Tibial nerve (tissue), 4 donors: ENCODE data around the gene EYS. TPM values are rescaled to one million over a fixed set of nuclear protein-coding genes. Genes with fewer than 3 reads are reported as not detected.

Source experiments
- DNase-seq, 2 donors: peaks; one replicate each; pipeline ENCODE4 v3.0.0-alpha.2; 2019; ENCODE audit warnings: low spot score in 2 of 2
- H3K27ac ChIP-seq, 4 donors: fragments of 200-600 bp; sonication (generic) in 3 of 4; one replicate each; pipeline ENCODE4 v1.5.1; 2017 to 2019; ENCODE audit warnings: mild to moderate bottlenecking in 1 of 4
- H3K27me3 ChIP-seq, 2 donors: fragments of 200-600 bp; sonication (generic) in 1 of 2; one replicate each; pipeline versions ENCODE4 v1.5.1 to v1.6.0; 2017 to 2019
- H3K36me3 ChIP-seq, 3 donors: fragments of 200-600 bp; sonication (generic); one replicate each; pipeline ENCODE4 v1.5.1; 2018 to 2019
- H3K4me1 ChIP-seq, 4 donors: fragments of 200-600 bp; sonication (generic) in 3 of 4; one replicate each; pipeline ENCODE4 v1.5.1; 2017 to 2019
- H3K4me3 ChIP-seq, 4 donors: fragments of 200-600 bp; sonication (generic) in 3 of 4; one replicate each; pipeline ENCODE4 v1.5.1; 2017 to 2019; ENCODE audit warnings: mild to moderate bottlenecking in 1 of 4, moderate library complexity in 1 of 4
- H3K9me3 ChIP-seq, 4 donors: fragments of 200-600 bp; sonication (generic) in 3 of 4; one replicate each; pipeline ENCODE4 v1.5.1; 2017 to 2019
- EP300 ChIP-seq, 2 donors: sonication (generic); formaldehyde crosslinking; IDR thresholded peaks; one replicate each; pipeline ENCODE4 v1.6.1; 2017; ENCODE audit warnings: antibody characterized with exemption in 2 of 2, mild to moderate bottlenecking in 1 of 2
- POLR2A ChIP-seq, 2 donors: fragments of 450-650 bp; IDR thresholded peaks; one replicate each; pipeline ENCODE4 v1.6.1; 2017; ENCODE audit warnings: antibody characterized with exemption in 2 of 2, mild to moderate bottlenecking in 2 of 2, moderate library complexity in 2 of 2
- WGBS, 2 donors: methylation state at CpG; one replicate each; pipeline ENCODE4 v1.1.5; 2018; 5-methylcytosine and 5-hydroxymethylcytosine counted together
- total RNA-seq, 4 donors: library from RNA; depleted of rRNA; stranded (reverse); fragments of >200 nt; gene quantifications; one replicate each; pipeline ENCODE4 v1.1.0, GENCODE V29; 2016
- TF ChIP-seq, protein P1 (sequence below), 5 experiments: fragments of 200-600 bp in 3 of 5; fragments of 450-650 bp in 2 of 5; sonication (generic) in 3 of 5; IDR thresholded peaks; one replicate each; pipeline ENCODE4 v1.5.1; 2016 to 2019; ENCODE audit warnings: antibody characterized with exemption in 5 of 5, mild to moderate bottlenecking in 3 of 5, moderate library complexity in 2 of 5

The EYS gene
- total RNA-seq, 4 donors from 2014 or later = under 0.01 to 4.5 (median 0.39) TPM; not detected in 1

DNA sequence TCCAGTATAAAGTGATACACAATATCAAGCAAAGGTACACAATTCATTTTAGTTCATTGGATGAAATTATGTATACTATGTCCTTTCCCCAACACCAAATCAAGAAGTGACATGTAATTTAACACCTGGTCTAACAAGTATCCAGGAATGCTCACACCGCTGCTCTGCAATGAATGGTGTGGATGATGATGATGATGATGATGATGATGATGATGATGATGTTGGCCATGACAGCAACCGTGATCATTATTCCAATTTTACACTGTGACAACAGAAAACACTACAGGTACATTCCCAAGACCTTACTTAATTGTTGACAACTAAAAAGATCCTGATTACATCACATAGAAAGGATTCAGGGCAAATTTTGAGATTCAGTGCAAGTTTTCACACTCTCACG is 1449.4 kb downstream of the EYS start:
- TF ChIP-seq, protein P1, sequence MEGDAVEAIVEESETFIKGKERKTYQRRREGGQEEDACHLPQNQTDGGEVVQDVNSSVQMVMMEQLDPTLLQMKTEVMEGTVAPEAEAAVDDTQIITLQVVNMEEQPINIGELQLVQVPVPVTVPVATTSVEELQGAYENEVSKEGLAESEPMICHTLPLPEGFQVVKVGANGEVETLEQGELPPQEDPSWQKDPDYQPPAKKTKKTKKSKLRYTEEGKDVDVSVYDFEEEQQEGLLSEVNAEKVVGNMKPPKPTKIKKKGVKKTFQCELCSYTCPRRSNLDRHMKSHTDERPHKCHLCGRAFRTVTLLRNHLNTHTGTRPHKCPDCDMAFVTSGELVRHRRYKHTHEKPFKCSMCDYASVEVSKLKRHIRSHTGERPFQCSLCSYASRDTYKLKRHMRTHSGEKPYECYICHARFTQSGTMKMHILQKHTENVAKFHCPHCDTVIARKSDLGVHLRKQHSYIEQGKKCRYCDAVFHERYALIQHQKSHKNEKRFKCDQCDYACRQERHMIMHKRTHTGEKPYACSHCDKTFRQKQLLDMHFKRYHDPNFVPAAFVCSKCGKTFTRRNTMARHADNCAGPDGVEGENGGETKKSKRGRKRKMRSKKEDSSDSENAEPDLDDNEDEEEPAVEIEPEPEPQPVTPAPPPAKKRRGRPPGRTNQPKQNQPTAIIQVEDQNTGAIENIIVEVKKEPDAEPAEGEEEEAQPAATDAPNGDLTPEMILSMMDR (IDR thresholded peaks at IDR 0.05) = no peak
- TF ChIP-seq EP300 (IDR thresholded peaks at IDR 0.05) = no peak
- no peak for TF ChIP-seq POLR2A (IDR thresholded peaks at IDR 0.05)
- WGBS, 2 donors = 31 to 35% methylated on average over 3 of the region's 3 CpGs

DNA sequence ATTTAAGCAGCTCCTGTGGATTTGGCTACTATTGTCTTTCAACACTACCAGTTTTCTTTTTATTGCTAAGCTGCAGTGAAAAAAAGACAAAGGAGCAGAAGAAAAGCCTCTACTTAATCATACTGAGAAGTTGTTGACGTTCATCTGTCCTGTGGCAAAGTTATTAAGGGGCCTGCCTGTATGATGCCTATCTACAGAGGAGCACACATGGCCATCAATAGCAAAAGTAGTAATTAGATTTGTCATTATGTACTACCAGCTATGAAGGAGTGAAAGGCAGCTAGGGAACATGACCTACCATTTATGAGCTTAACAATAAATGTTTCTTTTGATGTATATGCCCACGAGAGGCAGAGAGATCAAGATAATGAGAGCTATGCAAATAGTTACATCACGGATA is 1450.5 kb downstream of the EYS start:
- TF ChIP-seq POLR2A (IDR thresholded peaks at IDR 0.05) (no peak), EP300 (IDR thresholded peaks at IDR 0.05) (no peak)
- TF ChIP-seq, protein P1 (IDR thresholded peaks at IDR 0.05) = no peak
- no peaks in the 10 kb centered on the region for H3K36me3 ChIP-seq
- no peak overlapping the region for H3K4me3 ChIP-seq
- WGBS, 2 donors = 79 to 80% methylated on average over 3 of the region's 3 CpGs
- DNase-seq = no peak
- no peaks in the 10 kb centered on the region for H3K4me1 ChIP-seq
- H3K9me3 ChIP-seq = no peaks in the 10 kb centered on the region
- H3K27ac ChIP-seq = no peak overlapping the region
- no peaks in the 10 kb centered on the region for H3K27me3 ChIP-seq

More for the DNA sequence above, 1449.4 kb downstream of the EYS start:
- no peaks in the 10 kb centered on the region for H3K36me3 ChIP-seq
- H3K9me3 ChIP-seq = no peaks in the 10 kb centered on the region
- no peaks in the 10 kb centered on the region for H3K4me1 ChIP-seq
- DNase-seq = no peak
- no peak overlapping the region for H3K4me3 ChIP-seq
- no peak overlapping the region for H3K27ac ChIP-seq
- H3K27me3 ChIP-seq = no peaks in the 10 kb centered on the region

DNA sequence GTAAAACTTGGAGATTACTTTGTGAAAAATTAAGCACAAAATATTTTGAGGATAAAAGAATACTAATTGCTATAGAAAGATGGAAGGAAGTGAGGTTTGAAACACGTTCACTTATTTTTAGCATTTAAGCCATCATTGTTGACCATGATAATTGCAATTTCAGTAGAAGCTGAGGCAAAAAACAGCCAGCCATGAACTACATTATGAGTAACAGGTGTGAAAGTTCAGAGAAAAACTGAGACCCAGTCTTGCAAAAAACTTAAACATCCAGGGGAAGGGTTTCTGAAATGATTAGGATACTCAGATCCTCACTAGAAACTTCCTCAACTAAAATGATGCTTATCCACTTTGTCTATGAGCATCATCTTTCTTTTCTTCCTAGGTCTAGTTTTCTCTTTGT is 1452.0 kb downstream of the EYS start:
- no peaks in the 10 kb centered on the region for H3K36me3 ChIP-seq

DNA sequence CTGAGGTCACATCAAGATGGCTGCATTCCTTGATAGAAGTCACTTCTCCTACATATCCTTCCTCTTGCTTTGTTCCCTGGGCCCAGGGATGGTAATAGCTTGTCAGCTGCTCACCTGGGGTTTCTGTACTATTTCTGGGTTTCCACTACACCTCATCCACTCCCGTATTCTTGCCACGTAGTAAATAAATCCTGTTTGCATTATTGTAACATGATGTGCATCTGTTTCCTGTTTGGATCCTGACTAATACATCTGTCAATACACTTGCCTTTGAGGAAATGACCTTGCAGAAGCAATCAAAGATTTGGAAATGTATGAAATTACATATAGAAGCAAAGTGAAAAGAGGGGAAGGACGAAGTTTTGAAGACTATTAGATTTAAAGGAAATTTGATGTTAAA is 1452.5 kb downstream of the EYS start:
- Histone ChIP-seq H3K4me3 (no peak overlapping the region), H3K9me3 (no peaks in the 10 kb centered on the region), H3K27ac (no peak overlapping the region), H3K4me1 (no peaks in the 10 kb centered on the region), H3K27me3 (no peaks in the 10 kb centered on the region), H3K36me3 (no peaks in the 10 kb centered on the region)
- TF ChIP-seq POLR2A (IDR thresholded peaks at IDR 0.05) (no peak), EP300 (IDR thresholded peaks at IDR 0.05) (no peak)
- TF ChIP-seq, protein P1 (IDR thresholded peaks at IDR 0.05) = no peak
- WGBS, 2 donors = 52 to 58% methylated on average over 3 of the region's 3 CpGs
- DNase-seq = no peak

More for the DNA sequence above, 1452.0 kb downstream of the EYS start:
- DNase-seq = no peak
- no peaks in the 10 kb centered on the region for H3K9me3 ChIP-seq
- no peak overlapping the region for H3K27ac ChIP-seq
- H3K4me1 ChIP-seq = no peaks in the 10 kb centered on the region
- 76 to 82% methylated on average over 1 of the region's 1 CpG for WGBS, 2 donors
- TF ChIP-seq EP300 (IDR thresholded peaks at IDR 0.05) (no peak), POLR2A (IDR thresholded peaks at IDR 0.05) (no peak)
- TF ChIP-seq, protein P1 (IDR thresholded peaks at IDR 0.05) = no peak
- no peak overlapping the region for H3K4me3 ChIP-seq
- H3K27me3 ChIP-seq = no peaks in the 10 kb centered on the region

DNA sequence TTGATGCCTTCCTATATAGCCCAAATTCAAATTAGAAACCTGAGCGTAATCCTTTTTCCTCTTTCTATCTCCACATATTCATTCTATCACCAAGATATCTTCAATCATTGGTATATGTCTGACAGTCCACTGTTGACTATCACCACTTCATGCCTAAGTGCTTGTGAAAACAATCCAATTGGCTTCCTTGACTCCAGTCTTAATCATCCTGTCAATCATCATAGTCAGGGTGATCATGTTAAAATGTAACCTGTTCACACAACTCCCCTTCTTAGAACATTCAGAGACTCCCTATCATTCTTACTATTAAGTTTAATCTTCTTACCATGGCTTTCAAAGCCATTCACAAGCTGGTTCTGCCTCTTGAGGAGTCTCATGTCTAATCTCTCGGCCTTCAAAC is 1454.8 kb downstream of the EYS start:
- Histone ChIP-seq H3K36me3 (no peaks in the 10 kb centered on the region), H3K27ac (no peak overlapping the region), H3K9me3 (no peaks in the 10 kb centered on the region), H3K4me1 (no peaks in the 10 kb centered on the region), H3K4me3 (no peak overlapping the region), H3K27me3 (no peaks in the 10 kb centered on the region)
- 93 to 95% methylated on average over 2 of the region's 2 CpGs for whole genome bisulfite sequencing, 2 donors
- no peak for TF ChIP-seq POLR2A (IDR thresholded peaks at IDR 0.05)
- TF ChIP-seq EP300 (IDR thresholded peaks at IDR 0.05) = no peak
- TF ChIP-seq, protein P1 (IDR thresholded peaks at IDR 0.05) = no peak
- DNase-seq = no peak
